Spinal cord (tissue), 10 donors: ENCODE measurements around the gene TAF11L6. TPM values are rescaled to one million over a fixed set of nuclear protein-coding genes. Genes with fewer than 3 reads are reported as not detected.
"Not testable (repeated sequence)": the region's sequence is repeated elsewhere in the genome, so short reads cannot be mapped to it uniquely, and the experiment has no call there.

Experiments
- DNase-seq, 6 donors: peaks; one replicate each; pipeline versions ENCODE4 v3.0.0 to v3.0.0-alpha.2; 2013 to 2015; ENCODE audit warnings: low spot score in 6 of 6, low read depth in 4 of 6
- H3K27ac ChIP-seq: one replicate; pipeline ENCODE4 v1.5.1; 2013; ENCODE audit warnings: low read depth, low read length, control low read depth
- H3K27me3 ChIP-seq: one replicate; pipeline ENCODE4 v1.6.1; 2013; ENCODE audit warnings: low read length; ENCODE audit not compliant: control insufficient read depth, insufficient read depth
- H3K36me3 ChIP-seq: one replicate; pipeline ENCODE4 v1.6.1; 2013; ENCODE audit warnings: low read length; ENCODE audit not compliant: control insufficient read depth, insufficient read depth
- H3K4me1 ChIP-seq: one replicate; pipeline ENCODE4 v1.6.1; 2013; ENCODE audit warnings: low read length; ENCODE audit not compliant: control insufficient read depth, insufficient read depth
- H3K4me3 ChIP-seq: one replicate; pipeline ENCODE4 v1.5.1; 2013; ENCODE audit warnings: low read depth, low read length, control low read depth
- H3K9me3 ChIP-seq: one replicate; pipeline ENCODE4 v1.6.1; 2013; ENCODE audit warnings: low read length; ENCODE audit not compliant: control insufficient read depth, insufficient read depth
- WGBS: methylation state at CpG from one replicate; pipeline ENCODE4 v1.1.5; 2013; ENCODE audit warnings: missing lambda C conversion rate; ENCODE audit not compliant: insufficient coverage; 5-methylcytosine and 5-hydroxymethylcytosine counted together
- polyA plus RNA-seq, 2 donors: library from polyadenylated mRNA; unstranded; fragments of 120-200 nt; gene quantifications; one replicate each; pipeline ENCODE4 v1.2.1, GENCODE V29; 2013; ENCODE audit not compliant: insufficient read length in 2 of 2
- small RNA-seq: library from RNA; depleted of rRNA; stranded (forward); fragments of <200 nt; gene quantifications from one replicate; pipeline ENCODE3, GENCODE V24; 2014; ENCODE audit warnings: low replicate concordance
- total RNA-seq, 2 donors: library from RNA; depleted of rRNA in 1 of 2; stranded (reverse); fragments of 120-200 nt in 1 of 2; fragments of >200 nt in 1 of 2; gene quantifications; one replicate each; pipeline versions ENCODE4 v1.2.3 to v1.2.4, GENCODE V29; 2013 to 2014
- donor health status: healthy.

Gene TAF11L6
- total and polyA plus RNA-seq, 4 donors = not detected

GRCh38 chr5:17517526-17517925, 10.9 kb upstream of the TAF11L6 start:
- H3K27me3 ChIP-seq, H3K9me3 ChIP-seq, H3K4me1 ChIP-seq, H3K36me3 ChIP-seq, H3K4me3 ChIP-seq, H3K27ac ChIP-seq, DNase-seq: not testable (repeated sequence)
- WGBS = 100% methylated on average over 3 of the region's 12 CpGs

DNA sequence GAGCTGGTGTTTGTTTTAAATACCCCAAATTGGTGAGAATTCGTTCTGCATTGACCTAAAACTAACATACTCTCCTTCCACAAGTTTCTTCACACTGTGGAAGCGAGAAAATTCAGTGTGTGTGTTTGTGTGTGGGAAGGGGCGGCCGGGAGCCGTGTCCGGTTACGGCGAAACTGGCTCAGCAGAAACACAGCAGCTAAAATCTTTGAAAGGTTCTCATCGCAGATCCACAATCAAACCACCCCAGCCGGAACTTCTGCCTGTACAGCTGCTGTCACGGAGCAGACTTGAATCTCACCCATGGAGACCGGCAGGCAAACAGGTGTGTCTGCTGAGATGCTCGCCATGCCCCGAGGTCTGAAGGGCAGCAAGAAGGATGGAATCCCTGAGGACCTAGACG, 10.4 kb upstream of the TAF11L6 start, which contains the start of gene TAF11L3:
TAF11L3 (plus strand) TSS at position 301 of the 400 bp plus-strand sequence.
- not testable (repeated sequence) for DNase-seq, H3K4me1 ChIP-seq, H3K27ac ChIP-seq, H3K9me3 ChIP-seq, H3K36me3 ChIP-seq, H3K4me3 ChIP-seq, H3K27me3 ChIP-seq
- WGBS = no CpG with 5 or more reads among the region's 15 CpGs

DNA sequence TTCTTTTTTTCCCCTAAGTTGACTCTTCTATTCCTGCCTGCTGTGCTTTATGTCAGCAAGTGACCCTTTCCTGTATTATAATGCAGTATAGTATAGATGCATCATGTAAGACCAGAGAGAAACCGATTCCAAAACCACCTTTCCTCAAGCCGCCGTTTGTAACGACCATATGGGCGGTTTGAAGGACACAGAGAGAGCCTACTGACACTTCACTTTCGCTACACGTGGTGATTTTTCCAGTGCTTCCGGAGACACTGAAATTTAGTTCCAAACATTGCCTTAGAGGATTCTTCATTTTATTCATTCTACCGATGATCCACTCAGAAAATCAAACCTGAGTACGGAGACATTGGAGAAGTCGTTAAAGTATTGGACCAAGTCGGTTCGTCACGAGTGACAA, 9.0 kb upstream of the TAF11L6 start:
- H3K36me3 ChIP-seq, H3K27me3 ChIP-seq, H3K27ac ChIP-seq, H3K4me1 ChIP-seq, DNase-seq, H3K4me3 ChIP-seq, H3K9me3 ChIP-seq: not testable (repeated sequence)
- 96% methylated on average over 6 of the region's 14 CpGs for WGBS

DNA sequence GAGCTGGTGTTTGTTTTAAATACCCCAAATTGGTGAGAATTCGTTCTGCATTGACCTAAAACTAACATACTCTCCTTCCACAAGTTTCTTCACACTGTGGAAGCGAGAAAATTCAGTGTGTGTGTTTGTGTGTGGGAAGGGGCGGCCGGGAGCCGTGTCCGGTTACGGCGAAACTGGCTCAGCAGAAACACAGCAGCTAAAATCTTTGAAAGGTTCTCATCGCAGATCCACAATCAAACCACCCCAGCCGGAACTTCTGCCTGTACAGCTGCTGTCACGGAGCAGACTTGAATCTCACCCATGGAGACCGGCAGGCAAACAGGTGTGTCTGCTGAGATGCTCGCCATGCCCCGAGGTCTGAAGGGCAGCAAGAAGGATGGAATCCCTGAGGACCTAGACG, 7.0 kb upstream of the TAF11L6 start, which contains the start of gene TAF11L4:
TAF11L4 (plus strand) TSS at position 301 of the 400 bp plus-strand sequence.
- H3K27me3 ChIP-seq, H3K4me3 ChIP-seq, H3K4me1 ChIP-seq, DNase-seq, H3K27ac ChIP-seq, H3K36me3 ChIP-seq, H3K9me3 ChIP-seq: not testable (repeated sequence)
- no CpG with 5 or more reads among the region's 15 CpGs for WGBS

DNA sequence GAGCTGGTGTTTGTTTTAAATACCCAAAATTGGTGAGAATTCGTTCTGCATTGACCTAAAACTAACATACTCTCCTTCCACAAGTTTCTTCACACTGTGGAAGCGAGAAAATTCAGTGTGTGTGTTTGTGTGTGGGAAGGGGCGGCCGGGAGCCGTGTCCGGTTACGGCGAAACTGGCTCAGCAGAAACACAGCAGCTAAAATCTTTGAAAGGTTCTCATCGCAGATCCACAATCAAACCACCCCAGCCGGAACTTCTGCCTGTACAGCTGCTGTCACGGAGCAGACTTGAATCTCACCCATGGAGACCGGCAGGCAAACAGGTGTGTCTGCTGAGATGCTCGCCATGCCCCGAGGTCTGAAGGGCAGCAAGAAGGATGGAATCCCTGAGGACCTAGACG, 3.5 kb upstream of the TAF11L6 start, which contains the start of gene TAF11L5:
TAF11L5 (plus strand) TSS at position 301 of the 400 bp plus-strand sequence.
- WGBS = no CpG with 5 or more reads among the region's 15 CpGs
- H3K27me3 ChIP-seq, H3K27ac ChIP-seq, H3K36me3 ChIP-seq, H3K9me3 ChIP-seq, H3K4me1 ChIP-seq, DNase-seq, H3K4me3 ChIP-seq: not testable (repeated sequence)

GRCh38 chr5:17526504-17526903, 2.0 kb upstream of the TAF11L6 start:
- H3K27ac ChIP-seq = not testable (repeated sequence)
- DNase-seq = peak in 1 of 6 donors; percentile 49

More at GRCh38 chr5:17526504-17526903, 2.0 kb upstream of the TAF11L6 start:
- 97% methylated on average over 3 of the region's 17 CpGs for WGBS
- H3K27me3 ChIP-seq, H3K4me1 ChIP-seq, H3K4me3 ChIP-seq, H3K9me3 ChIP-seq, H3K36me3 ChIP-seq: not testable (repeated sequence)

Small RNA genes lying within 50 kb of the gene (small RNA-seq; reads per million reads assigned to genes)
- not detected for gene AC106774.3

Other genes with a start within 250 kb of the TAF11L6 start
- not detected for gene TAF11L2, start 30.4 kb upstream of the TAF11L6 start, total RNA-seq
- gene TAF11L2, start 30.4 kb upstream of the TAF11L6 start, polyA plus RNA-seq = not detected
- gene TAF11L3, start 10.3 kb upstream of the TAF11L6 start, total RNA-seq = not detected
- not detected for gene TAF11L3, start 10.3 kb upstream of the TAF11L6 start, polyA plus RNA-seq
- gene TAF11L4, start 6.9 kb upstream of the TAF11L6 start, total RNA-seq = not detected
- not detected for gene TAF11L4, start 6.9 kb upstream of the TAF11L6 start, polyA plus RNA-seq
- not detected for gene TAF11L5, start 3.4 kb upstream of the TAF11L6 start, total RNA-seq
- not detected for gene TAF11L5, start 3.4 kb upstream of the TAF11L6 start, polyA plus RNA-seq
- not detected for gene TAF11L7, start 57.1 kb downstream of the TAF11L6 start, total RNA-seq
- not detected for gene TAF11L7, start 57.1 kb downstream of the TAF11L6 start, polyA plus RNA-seq
- gene TAF11L8, start 62.3 kb downstream of the TAF11L6 start, total RNA-seq = not detected
- gene TAF11L8, start 62.3 kb downstream of the TAF11L6 start, polyA plus RNA-seq = not detected
- gene TAF11L9, start 65.7 kb downstream of the TAF11L6 start, total RNA-seq = not detected
- not detected for gene TAF11L9, start 65.7 kb downstream of the TAF11L6 start, polyA plus RNA-seq
- gene TAF11L10, start 69.2 kb downstream of the TAF11L6 start, total RNA-seq = not detected
- not detected for gene TAF11L10, start 69.2 kb downstream of the TAF11L6 start, polyA plus RNA-seq
- not detected for gene TAF11L11, start 75.5 kb downstream of the TAF11L6 start, total RNA-seq
- gene TAF11L11, start 75.5 kb downstream of the TAF11L6 start, polyA plus RNA-seq = not detected
- not detected for gene TAF11L12, start 81.7 kb downstream of the TAF11L6 start, total RNA-seq
- not detected for gene TAF11L12, start 81.7 kb downstream of the TAF11L6 start, polyA plus RNA-seq
- gene TAF11L13, start 103.4 kb downstream of the TAF11L6 start, total RNA-seq = not detected
- gene TAF11L13, start 103.4 kb downstream of the TAF11L6 start, polyA plus RNA-seq = not detected
- gene TAF11L14, start 105.8 kb downstream of the TAF11L6 start, total RNA-seq = not detected
- not detected for gene TAF11L14, start 105.8 kb downstream of the TAF11L6 start, polyA plus RNA-seq